ENCODE results near the gene ARRDC2. TPM values are rescaled to one million over a fixed set of nuclear protein-coding genes. Genes with fewer than 3 reads are reported as not detected.

Gene ARRDC2
- total and polyA plus RNA-seq, 9 of the 15 experiments (the other 6 are each of a cell fraction or from before 2014, with no cell fraction given) = 1.9 to 27.4 (median 15.2) TPM

- H4K20me1 ChIP-seq (replicated peaks; ENCODE audit: control insufficient read depth, insufficient read depth, low read length) = no peaks in the 10 kb centered on the region; the same call in 1 of the 2 replicates
- intact Hi-C loops (cut with micrococcal nuclease) (no loop called here), in situ Hi-C loops (cut with MboI) (no loop called here)
- no peak overlapping the region for H3K27ac ChIP-seq (ENCODE audit: extremely low read depth, low read depth, low read length)
- 94% methylated on average over 11 of the region's 11 CpGs for WGBS (ENCODE audit: insufficient coverage, low coverage, missing lambda C conversion rate)
- H3K9me3 ChIP-seq (replicated peaks; ENCODE audit: control insufficient read depth, insufficient read depth, low read depth, low read length) = no peaks in the 10 kb centered on the region
- H3K4me2 ChIP-seq (ENCODE audit: insufficient read depth, low read length) = no peak overlapping the region
- no peak overlapping the region for H2AFZ ChIP-seq (ENCODE audit: low read depth, low read length)
- no peak for FAIRE-seq
- H3K27me3 ChIP-seq (ENCODE audit: control insufficient read depth in 2 of 2, insufficient read depth in 2 of 2, low read length in 2 of 2) = no peaks in the 10 kb centered on the region
- peaks cover 19% of the 10 kb centered on the region for H3K79me2 ChIP-seq (ENCODE audit: control insufficient read depth, insufficient read depth, low read length)
- H3K9me1 ChIP-seq (ENCODE audit: control insufficient read depth, insufficient read depth, low read length) = no peaks in the 10 kb centered on the region
- peak overlapping the region in 1 of 2 experiments; percentile 43; a peak in 1 of 4 replicates for H3K9ac ChIP-seq (ENCODE audit: insufficient read depth in 1 of 2, low read depth in 2 of 2, low read length in 2 of 2)
- POLR2A ChIA-PET = interaction anchor here (0.6 to 1.0 kb wide), 3 partner anchors 8 to 33 kb away, joined by 3 to 4 read pairs (median 3); no protein-coding TSS in a partner anchor
- no peak for DNase-seq (ENCODE audit: extremely low read depth in 1 of 4, low spot score in 3 of 4)
- no peak overlapping the region for H3K4me3 ChIP-seq
- H3K36me3 ChIP-seq (ENCODE audit: control insufficient read depth, insufficient read depth, low read length) = peaks cover 72% of the 10 kb centered on the region
- TF ChIP-seq, protein P1, sequence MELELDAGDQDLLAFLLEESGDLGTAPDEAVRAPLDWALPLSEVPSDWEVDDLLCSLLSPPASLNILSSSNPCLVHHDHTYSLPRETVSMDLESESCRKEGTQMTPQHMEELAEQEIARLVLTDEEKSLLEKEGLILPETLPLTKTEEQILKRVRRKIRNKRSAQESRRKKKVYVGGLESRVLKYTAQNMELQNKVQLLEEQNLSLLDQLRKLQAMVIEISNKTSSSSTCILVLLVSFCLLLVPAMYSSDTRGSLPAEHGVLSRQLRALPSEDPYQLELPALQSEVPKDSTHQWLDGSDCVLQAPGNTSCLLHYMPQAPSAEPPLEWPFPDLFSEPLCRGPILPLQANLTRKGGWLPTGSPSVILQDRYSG (tag; conservative IDR thresholded peaks at IDR 0.05; ENCODE audit: low read depth) = no peak
- TF ChIP-seq CREBBP (IDR thresholded peaks at IDR 0.05; ENCODE audit: low read depth, low read length) (no peak), NBN (IDR thresholded peaks at IDR 0.05; ENCODE audit: low read depth) (no peak), ZBTB9 (CRISPR knock-in tag; IDR thresholded peaks at IDR 0.05) (no peak), XRCC5 (IDR thresholded peaks at IDR 0.05; ENCODE audit: low read depth, low read length) (no peak)
- no peak for ATAC-seq
- H3K4me1 ChIP-seq (replicated peaks in 1 of 2; ENCODE audit: control insufficient read depth in 2 of 2, insufficient read depth in 2 of 2, low read length in 2 of 2) = peaks cover 13 to 45% of the 10 kb centered on the region in 2 experiments; a peak in 3 of 5 replicates
- CTCF ChIA-PET (ENCODE audit: low intra/inter-chr PET ratio) = no interaction called here
- BruUV-seq (replicated peaks) = no TSS peak
Observed at GRCh38 chr19:18010149-18010548, 2.2 kb downstream of the ARRDC2 start.
